Kidney (tissue), 14 donors: ENCODE results near the gene CACNG1. TPM values are rescaled to one million over a fixed set of nuclear protein-coding genes. Genes with fewer than 3 reads are reported as not detected.
A peak's percentile ranks its signal among the peaks of the same experiment; 100 is the strongest.

Experiments
- DNase-seq, 5 donors: peaks; one replicate each; pipeline ENCODE4 v3.0.0-alpha.2; 2013 to 2020
- FAIRE-seq: peaks from 2 replicates; lab custom pipeline; 2012; peaks lifted over from hg19 to GRCh38; lab: Jason Lieb, UNC
- H3K27ac ChIP-seq, 2 donors: one replicate each; pipeline ENCODE4 v1.7.0; 2013; ENCODE audit warnings: low read depth in 2 of 2, low read length in 2 of 2, inconsistent platforms in 1 of 2
- H3K27me3 ChIP-seq: one replicate; pipeline ENCODE4 v1.7.1; 2013; ENCODE audit warnings: low read length, inconsistent platforms; ENCODE audit not compliant: control insufficient read depth, insufficient read depth
- H3K36me3 ChIP-seq, 3 donors: one replicate each; pipeline versions ENCODE4 v1.7.0 to v1.7.1; 2013; ENCODE audit warnings: low read length in 3 of 3, control low read depth in 1 of 3, inconsistent platforms in 1 of 3; ENCODE audit not compliant: insufficient read depth in 3 of 3, control insufficient read depth in 2 of 3
- H3K4me1 ChIP-seq, 3 donors: one replicate each; pipeline versions ENCODE4 v1.7.0 to v1.7.1; 2013; ENCODE audit warnings: low read length in 3 of 3, inconsistent platforms in 1 of 3, low read depth in 1 of 3; ENCODE audit not compliant: control insufficient read depth in 2 of 3, insufficient read depth in 2 of 3
- H3K4me3 ChIP-seq, 3 donors: one replicate each; pipeline versions ENCODE4 v1.7.0 to v1.8.1; 2013; ENCODE audit warnings: low read length in 3 of 3, control low read depth in 1 of 3, inconsistent platforms in 1 of 3
- H3K9ac ChIP-seq, 3 donors: one replicate each; pipeline versions ENCODE4 v1.7.0 to v1.7.1; 2013; ENCODE audit warnings: low read length in 3 of 3, control low read depth in 1 of 3, inconsistent platforms in 1 of 3
- H3K9me3 ChIP-seq, 3 donors: one replicate each; pipeline versions ENCODE4 v1.7.0 to v1.7.1; 2013; ENCODE audit warnings: low read length in 3 of 3, control low read depth in 1 of 3, inconsistent platforms in 1 of 3; ENCODE audit not compliant: control insufficient read depth in 2 of 3, insufficient read depth in 1 of 3
- intact Hi-C: fragments of 100-400 bp; cut with DNase I; formaldehyde crosslinking; loops from one replicate; pipeline ENCODE4 v1.11.1; 2022
- polyA plus RNA-seq: library from polyadenylated mRNA; stranded (reverse); fragments of 350-450 nt; fragmentation: Illumina TruSeq; extraction: RNeasy Lipid Tissue Mini Kit (QIAGEN cat#74804); gene quantifications from one replicate; pipeline ENCODE4 v1.2.3, GENCODE V29; 2014; ENCODE audit warnings: low read depth, low replicate concordance; ENCODE audit not compliant: insufficient read depth
- total RNA-seq: library from RNA; stranded (reverse); fragmentation: NEBNext Ultra II Directional; extraction: Animal tissue kit (Norgen Biotek cat#: 25700); gene quantifications from one replicate; pipeline ENCODE4 v1.2.1, GENCODE V29; 2021
- TF ChIP-seq, protein P1 (sequence below): IDR thresholded peaks from 3 replicates; pipeline ENCODE4 v1.5.1; 2012; ENCODE audit warnings: mild to moderate bottlenecking, moderate library complexity, borderline replicate concordance; ENCODE audit not compliant: insufficient read depth; ENCODE audit errors: extremely low read depth
- donor health status: control.
- donor health status: control.
- donor health status: control.
- donor health status: control.
- donor health status: control.
- donor health status: DM: yes; HTN: yes; CAD: no.
- donor health status: Normal renal cell carcinoma (clear cell type).

CACNG1 gene
- total and polyA plus RNA-seq, 2 donors from 2014 or later, result not detected

DNA sequence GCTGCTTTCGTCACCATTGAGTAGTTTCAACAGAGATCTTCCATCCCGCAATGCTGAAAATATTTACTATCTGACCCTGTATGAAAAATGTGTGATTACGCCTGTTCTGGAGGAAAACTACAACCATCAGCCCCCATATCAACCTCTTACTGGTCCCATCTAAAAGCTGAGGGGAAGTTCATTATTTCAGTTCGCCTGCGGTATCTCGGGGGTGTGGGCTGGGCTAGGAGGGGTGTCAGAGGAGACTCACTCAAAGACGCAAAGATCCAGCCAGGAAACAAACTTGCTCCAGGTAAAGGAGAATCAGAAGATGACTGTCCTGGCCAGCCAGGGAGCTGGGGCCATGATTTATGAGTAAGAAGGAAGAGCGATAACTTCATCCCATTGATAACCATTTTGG, 13.7 kb downstream of the CACNG1 start:
- intact Hi-C loops, result no loop called here
- FAIRE-seq, result no peak

DNA sequence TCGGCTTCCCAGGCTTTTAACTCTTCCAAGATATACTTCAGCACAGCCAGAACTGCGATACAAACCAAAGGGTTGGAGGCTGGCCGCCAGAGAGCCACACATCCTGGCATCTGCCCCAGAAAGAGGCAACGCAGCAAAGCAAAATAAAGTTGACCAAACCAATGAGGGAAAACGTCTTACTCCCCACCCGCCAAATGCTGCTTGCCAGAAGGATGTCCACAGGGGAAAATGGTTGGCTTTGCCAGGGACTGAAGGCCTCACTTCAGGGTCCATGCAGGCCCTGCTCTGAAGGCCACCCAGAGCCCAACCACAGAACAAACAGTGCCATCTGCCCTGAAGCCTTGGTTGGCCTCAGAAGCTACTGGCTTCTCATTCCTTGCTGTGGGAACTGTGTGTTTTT, 15.0 kb downstream of the CACNG1 start:
- intact Hi-C loops, result no loop called here
- no peak overlapping the region for H3K27ac ChIP-seq
- FAIRE-seq, result no peak

More for the DNA sequence above, 13.7 kb downstream of the CACNG1 start:
- no peaks in the 10 kb centered on the region for H3K4me1 ChIP-seq
- TF ChIP-seq, protein P1, sequence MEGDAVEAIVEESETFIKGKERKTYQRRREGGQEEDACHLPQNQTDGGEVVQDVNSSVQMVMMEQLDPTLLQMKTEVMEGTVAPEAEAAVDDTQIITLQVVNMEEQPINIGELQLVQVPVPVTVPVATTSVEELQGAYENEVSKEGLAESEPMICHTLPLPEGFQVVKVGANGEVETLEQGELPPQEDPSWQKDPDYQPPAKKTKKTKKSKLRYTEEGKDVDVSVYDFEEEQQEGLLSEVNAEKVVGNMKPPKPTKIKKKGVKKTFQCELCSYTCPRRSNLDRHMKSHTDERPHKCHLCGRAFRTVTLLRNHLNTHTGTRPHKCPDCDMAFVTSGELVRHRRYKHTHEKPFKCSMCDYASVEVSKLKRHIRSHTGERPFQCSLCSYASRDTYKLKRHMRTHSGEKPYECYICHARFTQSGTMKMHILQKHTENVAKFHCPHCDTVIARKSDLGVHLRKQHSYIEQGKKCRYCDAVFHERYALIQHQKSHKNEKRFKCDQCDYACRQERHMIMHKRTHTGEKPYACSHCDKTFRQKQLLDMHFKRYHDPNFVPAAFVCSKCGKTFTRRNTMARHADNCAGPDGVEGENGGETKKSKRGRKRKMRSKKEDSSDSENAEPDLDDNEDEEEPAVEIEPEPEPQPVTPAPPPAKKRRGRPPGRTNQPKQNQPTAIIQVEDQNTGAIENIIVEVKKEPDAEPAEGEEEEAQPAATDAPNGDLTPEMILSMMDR, result no peak
- peaks cover 0 to 3% (median 0%) of the 10 kb centered on the region in 3 donors for H3K9me3 ChIP-seq
- no peak overlapping the region for H3K4me3 ChIP-seq
- no peak overlapping the region for H3K9ac ChIP-seq
- DNase-seq, result no peak
- H3K27me3 ChIP-seq, result no peaks in the 10 kb centered on the region
- H3K27ac ChIP-seq, result no peak overlapping the region
- H3K36me3 ChIP-seq, result no peaks in the 10 kb centered on the region

DNA sequence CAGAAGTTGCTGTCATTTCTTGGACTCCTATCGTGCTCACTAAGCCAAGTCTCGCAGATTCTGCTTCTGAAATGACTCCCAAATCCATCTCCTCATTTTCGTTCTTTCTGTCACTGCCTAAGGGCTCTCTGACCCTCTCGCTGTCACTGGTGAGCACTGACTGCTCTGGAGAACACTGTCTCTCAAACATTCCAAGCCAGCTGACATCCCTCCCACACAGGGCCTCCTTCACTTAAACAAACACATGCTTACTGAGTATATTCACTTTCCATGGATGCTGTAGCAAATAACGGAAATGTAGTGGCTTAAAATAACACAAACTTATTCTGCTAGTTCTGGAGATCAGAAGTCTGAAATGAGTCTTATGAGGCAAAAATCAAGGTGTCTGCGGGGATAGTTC, 18.8 kb downstream of the CACNG1 start:
- H3K4me3 ChIP-seq, result no peak overlapping the region
- intact Hi-C loops, result no loop called here
- no peak for FAIRE-seq
- no peaks in the 10 kb centered on the region for H3K36me3 ChIP-seq
- H3K4me1 ChIP-seq, result peaks cover 0 to 2% (median 0%) of the 10 kb centered on the region in 3 donors
- no peaks in the 10 kb centered on the region for H3K27me3 ChIP-seq
- H3K9ac ChIP-seq, result no peak overlapping the region
- DNase-seq, result peak in 3 of 5 donors; percentile 58 to 80 (median 62)
- H3K9me3 ChIP-seq, result no peaks in the 10 kb centered on the region
- TF ChIP-seq, protein P1, result no peak
- H3K27ac ChIP-seq, result no peak overlapping the region

More for the DNA sequence above, 15.0 kb downstream of the CACNG1 start:
- Histone ChIP-seq H3K9me3 (peaks cover 0 to 3% (median 0%) of the 10 kb centered on the region in 3 donors), H3K36me3 (no peaks in the 10 kb centered on the region), H3K4me3 (no peak overlapping the region), H3K27me3 (no peaks in the 10 kb centered on the region), H3K9ac (no peak overlapping the region), H3K4me1 (peaks cover 0 to 2% (median 0%) of the 10 kb centered on the region in 3 donors)
- TF ChIP-seq, protein P1, result no peak
- DNase-seq, result no peak

DNA sequence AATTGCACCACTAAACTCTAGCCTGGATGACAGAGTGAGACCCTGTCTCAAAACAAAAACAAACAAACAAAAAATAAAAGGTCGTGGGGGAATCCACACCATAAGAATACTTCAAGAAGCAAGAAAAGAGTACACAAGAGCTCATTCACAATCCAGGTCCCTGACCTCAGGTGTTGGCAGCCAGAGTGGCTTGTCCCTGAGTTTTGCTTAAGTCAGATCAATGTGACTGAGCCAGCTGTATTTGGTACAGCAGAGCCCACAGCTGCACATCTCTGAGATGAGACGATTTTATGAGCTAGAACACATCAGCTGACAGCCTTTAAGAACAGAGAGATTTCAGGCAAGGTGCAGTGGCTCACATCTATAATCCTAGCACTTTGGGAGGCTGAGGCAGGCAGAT, 22.4 kb downstream of the CACNG1 start:
- FAIRE-seq, result no peak
- no peak overlapping the region for H3K4me3 ChIP-seq
- H3K9me3 ChIP-seq, result no peaks in the 10 kb centered on the region
- TF ChIP-seq, protein P1, result no peak
- DNase-seq, result no peak
- peaks cover 0 to 2% (median 0%) of the 10 kb centered on the region in 3 donors for H3K4me1 ChIP-seq
- H3K27me3 ChIP-seq, result no peaks in the 10 kb centered on the region
- intact Hi-C loops, result no loop called here
- no peak overlapping the region for H3K9ac ChIP-seq
- H3K27ac ChIP-seq, result no peak overlapping the region
- no peaks in the 10 kb centered on the region for H3K36me3 ChIP-seq
